ENCODE measurements around the gene DAPK2.
"Not testable (repeated sequence)": the region's sequence is repeated elsewhere in the genome, so short reads cannot be mapped to it uniquely, and the experiment has no call there.

DAPK2 gene

GRCh38 chr15:63972801-63973200, 73.5 kb downstream of the DAPK2 start:
- no peak for DNase-seq (ENCODE audit: low spot score)

- no peak for DNase-seq (ENCODE audit: low spot score)
These were observed 74.4 kb downstream of the DAPK2 start for GRCh38 chr15:63971904-63972303.

- DNase-seq (ENCODE audit: low spot score): no peak
These were observed 74.9 kb downstream of the DAPK2 start for GRCh38 chr15:63971427-63971805.

GRCh38 chr15:63970621-63971426, 75.5 kb downstream of the DAPK2 start:
- no peak for DNase-seq (ENCODE audit: low spot score)

GRCh38 chr15:63969652-63970421, 76.4 kb downstream of the DAPK2 start:
- DNase-seq (ENCODE audit: low spot score): no peak

GRCh38 chr15:63968700-63969099, 77.6 kb downstream of the DAPK2 start:
- no peak for DNase-seq (ENCODE audit: low spot score)

GRCh38 chr15:63968122-63968524, 78.2 kb downstream of the DAPK2 start:
- no peak for DNase-seq (ENCODE audit: low spot score)

- no peak for DNase-seq (ENCODE audit: low spot score)
These were observed 78.7 kb downstream of the DAPK2 start for GRCh38 chr15:63967616-63968015.

- not testable (repeated sequence) for DNase-seq (ENCODE audit: low spot score)
These were observed 83.2 kb downstream of the DAPK2 start for GRCh38 chr15:63962947-63963721.

- no peak for DNase-seq (ENCODE audit: low spot score)
These were observed 92.8 kb downstream of the DAPK2 start for GRCh38 chr15:63953524-63953923.

- peak; percentile 77 for DNase-seq (ENCODE audit: low spot score)
These were observed 95.3 kb downstream of the DAPK2 start for GRCh38 chr15:63950911-63951481.

GRCh38 chr15:63948971-63949370, 97.3 kb downstream of the DAPK2 start:
- DNase-seq (ENCODE audit: low spot score): no peak

- DNase-seq (ENCODE audit: low spot score): no peak
These were observed 97.8 kb downstream of the DAPK2 start for GRCh38 chr15:63948436-63948835.

- DNase-seq (ENCODE audit: low spot score): no peak
These were observed 99.1 kb downstream of the DAPK2 start for GRCh38 chr15:63947228-63947627.

- no peak for DNase-seq (ENCODE audit: low spot score)
These were observed 99.7 kb downstream of the DAPK2 start for GRCh38 chr15:63946524-63947065.

GRCh38 chr15:63945838-63946298, 100.4 kb downstream of the DAPK2 start:
- DNase-seq (ENCODE audit: low spot score): no peak

GRCh38 chr15:63945007-63945788, 101.1 kb downstream of the DAPK2 start:
- DNase-seq (ENCODE audit: low spot score): peak; percentile 84

- no peak for DNase-seq (ENCODE audit: low spot score)
These were observed 101.7 kb downstream of the DAPK2 start for GRCh38 chr15:63944681-63944955.

GRCh38 chr15:63943829-63944680, 102.2 kb downstream of the DAPK2 start:
- DNase-seq (ENCODE audit: low spot score): no peak
